Trophoblast cell (in vitro differentiated cells and primary cell): ENCODE data around the gene MGP. TPM values are rescaled to one million over a fixed set of nuclear protein-coding genes. Genes with fewer than 3 reads are reported as not detected.
A peak's percentile ranks its signal among the peaks of the same experiment; 100 is the strongest.

ENCODE experiments used
- DNase-seq, 2 donors: peaks; one replicate each; pipeline ENCODE4 v3.0.0-alpha.2; 2016
- H2AFZ ChIP-seq: 2 replicates; pipeline ENCODE4 v1.6.1; 2013; ENCODE audit warnings: low read length, moderate library complexity, mild to moderate bottlenecking; ENCODE audit not compliant: insufficient read depth, poor library complexity
- H2AK5ac ChIP-seq: 2 replicates; pipeline ENCODE4 v1.6.1; 2013; ENCODE audit warnings: mild to moderate bottlenecking, low read length
- H2BK120ac ChIP-seq: 2 replicates; pipeline ENCODE4 v1.6.1; 2013; ENCODE audit warnings: low read length, mild to moderate bottlenecking, moderate library complexity; ENCODE audit not compliant: insufficient read depth, poor library complexity
- H2BK12ac ChIP-seq: 2 replicates; pipeline ENCODE4 v1.6.1; 2013; ENCODE audit warnings: mild to moderate bottlenecking, low read length, moderate library complexity
- H2BK5ac ChIP-seq: 2 replicates; pipeline ENCODE4 v1.6.1; 2013; ENCODE audit warnings: low read length, low read depth, moderate library complexity, mild to moderate bottlenecking; ENCODE audit not compliant: poor library complexity
- H3K14ac ChIP-seq: 2 replicates; pipeline ENCODE4 v1.6.1; 2013; ENCODE audit warnings: mild to moderate bottlenecking, low read length
- H3K18ac ChIP-seq: 2 replicates; pipeline ENCODE4 v1.6.1; 2013; ENCODE audit warnings: mild to moderate bottlenecking, low read length
- H3K23ac ChIP-seq: 2 replicates; pipeline ENCODE4 v1.6.1; 2013; ENCODE audit warnings: low read length
- H3K27ac ChIP-seq: 2 replicates; pipeline ENCODE4 v1.5.1; 2013; ENCODE audit warnings: low read depth, mild to moderate bottlenecking, inconsistent platforms, low read length, moderate library complexity
- H3K27me3 ChIP-seq: 2 replicates; pipeline ENCODE4 v1.6.1; 2013; ENCODE audit warnings: inconsistent platforms, mild to moderate bottlenecking, low read length, moderate library complexity; ENCODE audit not compliant: insufficient read depth
- H3K36me3 ChIP-seq, 2 experiments: 1 replicate in 1 of 2; 2 replicates in 1 of 2; pipeline ENCODE4 v1.6.1; 2013; ENCODE audit warnings: low read length in 2 of 2, mild to moderate bottlenecking in 2 of 2, moderate library complexity in 1 of 2; ENCODE audit not compliant: insufficient read depth in 2 of 2, control insufficient read depth in 1 of 2
- H3K4ac ChIP-seq: 2 replicates; pipeline ENCODE4 v1.6.1; 2013; ENCODE audit warnings: low read depth, mild to moderate bottlenecking, low read length, moderate library complexity
- H3K4me1 ChIP-seq, 2 experiments: 1 replicate in 1 of 2; 2 replicates in 1 of 2; pipeline ENCODE4 v1.6.1; 2013; ENCODE audit warnings: low read length in 2 of 2, mild to moderate bottlenecking in 2 of 2, moderate library complexity in 1 of 2; ENCODE audit not compliant: insufficient read depth in 2 of 2, control insufficient read depth in 1 of 2
- H3K4me2 ChIP-seq: 2 replicates; pipeline ENCODE4 v1.6.1; 2013; ENCODE audit warnings: inconsistent platforms, mild to moderate bottlenecking, low read length, moderate library complexity
- H3K4me3 ChIP-seq: 2 replicates; pipeline ENCODE4 v1.5.1; 2013; ENCODE audit warnings: mild to moderate bottlenecking, low read depth, low read length, inconsistent platforms
- H3K79me1 ChIP-seq: one replicate; pipeline ENCODE4 v1.6.1; 2013; ENCODE audit warnings: low read length
- H3K79me2 ChIP-seq: 2 replicates; pipeline ENCODE4 v1.6.1; 2013; ENCODE audit warnings: low read length, mild to moderate bottlenecking; ENCODE audit not compliant: control insufficient read depth, insufficient read depth, poor library complexity
- H3K9ac ChIP-seq: 2 replicates; pipeline ENCODE4 v1.6.1; 2013; ENCODE audit warnings: mild to moderate bottlenecking, low read length
- H3K9me3 ChIP-seq: 2 replicates; pipeline ENCODE4 v1.6.1; 2013; ENCODE audit warnings: low read depth, mild to moderate bottlenecking, control low read depth, inconsistent platforms, low read length; ENCODE audit not compliant: insufficient read depth
- H4K12ac ChIP-seq: 2 replicates; pipeline ENCODE4 v1.6.1; 2013; ENCODE audit warnings: low read depth, mild to moderate bottlenecking, low read length, moderate library complexity
- H4K8ac ChIP-seq: 2 replicates; pipeline ENCODE4 v1.6.1; 2013; ENCODE audit warnings: low read depth, mild to moderate bottlenecking, low read length, moderate library complexity
- H4K91ac ChIP-seq: one replicate; pipeline ENCODE4 v1.6.1; 2013; ENCODE audit warnings: low read depth, mild to moderate bottlenecking, low read length, moderate library complexity
- WGBS: extraction: QIAGEN DNeasy Blood & Tissue Kit; methylation state at CpG from one replicate; pipeline ENCODE4 v1.1.7; 2013; ENCODE audit warnings: missing lambda C conversion rate; ENCODE audit not compliant: insufficient read length, insufficient coverage; ENCODE audit errors: extremely low coverage; 5-methylcytosine and 5-hydroxymethylcytosine counted together
- polyA plus RNA-seq: library from polyadenylated mRNA; stranded (reverse); fragments of 200-250 nt; gene quantifications from 2 replicates; pipeline ENCODE4 v1.2.3, GENCODE V29; 2013

Gene MGP
- 0.39 and 0.45 TPM in 2 replicates for polyA plus RNA-seq

GRCh38 chr12:14885718-14886221, at the start of gene MGP:
MGP (minus strand) TSS chr12:14885854; CDS start chr12:14885791, 63 bp downstream.
- H3K79me2 ChIP-seq: no peaks in the 10 kb centered on the region
- no peak within 1 kb of the TSS for H3K9ac ChIP-seq
- no peak within 1 kb of the TSS for H3K18ac ChIP-seq
- DNase-seq: no peak
- H3K4me3 ChIP-seq: no peak within 1 kb of the TSS
- peak within 1 kb of the TSS; percentile 49 for H2BK5ac ChIP-seq
- H4K91ac ChIP-seq: no peak within 1 kb of the TSS
- WGBS: no CpG with 5 or more reads among the region's 6 CpGs
- no peak within 1 kb of the TSS for H4K8ac ChIP-seq
- no peak within 1 kb of the TSS for H2AFZ ChIP-seq
- H3K27me3 ChIP-seq: no peaks in the 10 kb centered on the region
- H3K27ac ChIP-seq: no peak within 1 kb of the TSS
- no peak within 1 kb of the TSS for H2AK5ac ChIP-seq
- peaks cover 0 to 2% of the 10 kb centered on the region in 2 experiments for H3K4me1 ChIP-seq
- H2BK120ac ChIP-seq: peak within 1 kb of the TSS; percentile 31
- no peak within 1 kb of the TSS for H3K4me2 ChIP-seq
- H3K4ac ChIP-seq: no peak within 1 kb of the TSS
- H2BK12ac ChIP-seq: peak within 1 kb of the TSS; percentile 58
- no peak within 1 kb of the TSS for H4K12ac ChIP-seq
- H3K23ac ChIP-seq: no peak within 1 kb of the TSS
- no peaks in the 10 kb centered on the region for H3K9me3 ChIP-seq
- no peaks in the 10 kb centered on the region for H3K79me1 ChIP-seq
- H3K14ac ChIP-seq: no peak within 1 kb of the TSS
- H3K36me3 ChIP-seq: no peaks in the 10 kb centered on the region

GRCh38 chr12:14935031-14935430, 49.4 kb upstream of the MGP start:
- Histone ChIP-seq H2AFZ (no peak overlapping the region), H2AK5ac (no peak overlapping the region), H2BK120ac (peak overlapping the region; percentile 11), H3K4me1 (peaks cover 18 to 19% of the 10 kb centered on the region in 2 experiments), H3K4me3 (no peak overlapping the region), H4K12ac (no peak overlapping the region), H3K4me2 (no peak overlapping the region), H3K18ac (no peak overlapping the region), H3K36me3 (no peaks in the 10 kb centered on the region), H4K8ac (no peak overlapping the region), H3K27ac (peak overlapping the region; percentile 23), H3K79me2 (no peaks in the 10 kb centered on the region), H3K4ac (no peak overlapping the region), H3K14ac (no peak overlapping the region), H2BK5ac (peak overlapping the region; percentile 66), H3K79me1 (peaks cover 27% of the 10 kb centered on the region), H3K9me3 (no peaks in the 10 kb centered on the region), H2BK12ac (no peak overlapping the region), H3K27me3 (no peaks in the 10 kb centered on the region), H4K91ac (peak overlapping the region; percentile 89), H3K23ac (no peak overlapping the region), H3K9ac (no peak overlapping the region)
- DNase-seq: no peak
- WGBS: no CpG with 5 or more reads among the region's 4 CpGs

GRCh38 chr12:14934511-14934910, 48.9 kb upstream of the MGP start:
- H2BK120ac ChIP-seq: peak overlapping the region; percentile 97

GRCh38 chr12:14931791-14932560, 46.3 kb upstream of the MGP start:
- peak overlapping the region; percentile 88 for H3K14ac ChIP-seq
- peak overlapping the region; percentile 98 for H2BK12ac ChIP-seq
- H4K12ac ChIP-seq: no peak overlapping the region
- peak overlapping the region; percentile 65 for H3K4ac ChIP-seq
- peak overlapping the region; percentile 98 for H4K91ac ChIP-seq
- H2AFZ ChIP-seq: peak overlapping the region; percentile 17
- H2BK5ac ChIP-seq: peak overlapping the region; percentile 93
- H3K9ac ChIP-seq: no peak overlapping the region
- H3K9me3 ChIP-seq: no peaks in the 10 kb centered on the region
- H3K4me2 ChIP-seq: peak overlapping the region; percentile 23
- 100% methylated on average over 1 of the region's 7 CpGs for WGBS
- H3K4me1 ChIP-seq: peaks cover 18 to 21% of the 10 kb centered on the region in 2 experiments
- peaks cover 34% of the 10 kb centered on the region for H3K79me1 ChIP-seq
- H3K18ac ChIP-seq: peak overlapping the region; percentile 89
- no peak overlapping the region for H3K4me3 ChIP-seq
- peak; percentile 78 to 94 for DNase-seq
- H2BK120ac ChIP-seq: peak overlapping the region; percentile 99
- H2AK5ac ChIP-seq: peak overlapping the region; percentile 84
- H4K8ac ChIP-seq: peak overlapping the region; percentile 69
- no peaks in the 10 kb centered on the region for H3K27me3 ChIP-seq
- H3K36me3 ChIP-seq: no peaks in the 10 kb centered on the region
- peaks cover 1% of the 10 kb centered on the region for H3K79me2 ChIP-seq
- peak overlapping the region; percentile 84 for H3K27ac ChIP-seq
- no peak overlapping the region for H3K23ac ChIP-seq

More at GRCh38 chr12:14934511-14934910, 48.9 kb upstream of the MGP start:
- Histone ChIP-seq H2AK5ac (peak overlapping the region; percentile 99), H4K8ac (peak overlapping the region; percentile 69), H3K9me3 (no peaks in the 10 kb centered on the region), H3K18ac (no peak overlapping the region), H3K14ac (peak overlapping the region; percentile 89), H3K23ac (no peak overlapping the region), H3K36me3 (no peaks in the 10 kb centered on the region), H2BK5ac (peak overlapping the region; percentile 94), H2AFZ (no peak overlapping the region), H3K27me3 (no peaks in the 10 kb centered on the region), H4K12ac (no peak overlapping the region), H3K79me1 (peaks cover 27% of the 10 kb centered on the region), H3K4me2 (no peak overlapping the region), H3K4ac (no peak overlapping the region), H3K4me1 (peaks cover 18 to 19% of the 10 kb centered on the region in 2 experiments), H3K79me2 (no peaks in the 10 kb centered on the region), H2BK12ac (peak overlapping the region; percentile 100), H4K91ac (peak overlapping the region; percentile 89), H3K4me3 (no peak overlapping the region), H3K9ac (no peak overlapping the region), H3K27ac (peak overlapping the region; percentile 23)
- DNase-seq: peak in 1 of 2 donors; percentile 53
- no CpG with 5 or more reads among the region's 2 CpGs for WGBS
